H9 (cell line): ENCODE measurements around the gene MYO5C. TPM values are rescaled to one million over a fixed set of nuclear protein-coding genes. Genes with fewer than 3 reads are reported as not detected.
"Not testable (repeated sequence)": the region's sequence is repeated elsewhere in the genome, so short reads cannot be mapped to it uniquely, and the experiment has no call there.

Experiments used
- DNase-seq: peaks from one replicate; pipeline ENCODE4 v3.0.0-alpha.2; 2017
- H2AFZ ChIP-seq: one replicate; pipeline ENCODE4 v1.6.1; 2013; ENCODE audit warnings: mild to moderate bottlenecking, low read length, control low read depth, moderate library complexity
- H2AK5ac ChIP-seq: 2 replicates; pipeline ENCODE4 v1.6.1; 2013; ENCODE audit warnings: low read length, control low read depth, mixed read lengths; ENCODE audit not compliant: insufficient read length
- H2BK120ac ChIP-seq: one replicate; pipeline ENCODE4 v1.6.1; 2013; ENCODE audit warnings: low read depth, mild to moderate bottlenecking, low read length, control low read depth, inconsistent platforms; ENCODE audit not compliant: poor library complexity, severe bottlenecking
- H2BK12ac ChIP-seq: 2 replicates; pipeline ENCODE4 v1.6.1; 2013; ENCODE audit warnings: low read length, control low read depth, mixed read lengths, low read depth; ENCODE audit not compliant: insufficient read length
- H2BK15ac ChIP-seq: 2 replicates; pipeline ENCODE4 v1.6.1; 2013; ENCODE audit warnings: low read depth, low read length, control low read depth
- H2BK20ac ChIP-seq: one replicate; pipeline ENCODE4 v1.6.1; 2013; ENCODE audit warnings: low read depth, mild to moderate bottlenecking, low read length, control low read depth, inconsistent platforms; ENCODE audit not compliant: poor library complexity, severe bottlenecking
- H2BK5ac ChIP-seq: 2 replicates; pipeline ENCODE4 v1.6.1; 2013; ENCODE audit warnings: low read length, control low read depth, mixed read lengths; ENCODE audit not compliant: insufficient read length
- H3K14ac ChIP-seq: 2 replicates; pipeline ENCODE4 v1.6.1; 2013; ENCODE audit warnings: low read length, control low read depth; ENCODE audit not compliant: insufficient read depth
- H3K18ac ChIP-seq: 2 replicates; pipeline ENCODE4 v1.6.1; 2013; ENCODE audit warnings: low read depth, mild to moderate bottlenecking, mixed read lengths, low read length, control low read depth; ENCODE audit not compliant: insufficient read length
- H3K23ac ChIP-seq: 2 replicates; pipeline ENCODE4 v1.6.1; 2013; ENCODE audit warnings: low read length, control low read depth, mixed read lengths, low read depth; ENCODE audit not compliant: insufficient read length
- H3K23me2 ChIP-seq: 2 replicates; pipeline ENCODE4 v1.6.1; 2013; ENCODE audit warnings: low read depth, mild to moderate bottlenecking, mixed read lengths, low read length, control low read depth; ENCODE audit not compliant: insufficient read length, poor library complexity, severe bottlenecking
- H3K27ac ChIP-seq: 2 replicates; pipeline ENCODE4 v1.5.1; 2013; ENCODE audit warnings: low read length, control low read depth, mixed read lengths, low read depth; ENCODE audit not compliant: insufficient read length
- H3K27me3 ChIP-seq: 2 replicates; pipeline ENCODE4 v1.6.1; 2013; ENCODE audit warnings: low read length, control low read depth, inconsistent platforms; ENCODE audit not compliant: insufficient read depth
- H3K4ac ChIP-seq: 2 replicates; pipeline ENCODE4 v1.6.1; 2013; ENCODE audit warnings: low read depth, mild to moderate bottlenecking, control low read depth, inconsistent platforms, low read length, moderate library complexity
- H3K4me1 ChIP-seq: 2 replicates; pipeline ENCODE4 v1.6.1; 2013; ENCODE audit warnings: low read length, control low read depth, inconsistent platforms; ENCODE audit not compliant: insufficient read depth
- H3K4me2 ChIP-seq: 2 replicates; pipeline ENCODE4 v1.6.1; 2013; ENCODE audit warnings: low read length, control low read depth, mixed read lengths; ENCODE audit not compliant: insufficient read length, insufficient read depth
- H3K56ac ChIP-seq: 2 replicates; pipeline ENCODE4 v1.6.1; 2013; ENCODE audit warnings: low read depth, mild to moderate bottlenecking, mixed read lengths, low read length, control low read depth; ENCODE audit not compliant: insufficient read length
- H3K79me1 ChIP-seq: 2 replicates; pipeline ENCODE4 v1.6.1; 2013; ENCODE audit warnings: low read depth, mild to moderate bottlenecking, moderate library complexity, low read length, control low read depth, inconsistent platforms; ENCODE audit not compliant: insufficient read depth, poor library complexity, severe bottlenecking
- H3K79me2 ChIP-seq: 2 replicates; pipeline ENCODE4 v1.6.1; 2013; ENCODE audit warnings: low read length, control low read depth, inconsistent platforms; ENCODE audit not compliant: insufficient read depth
- H3K9ac ChIP-seq: 2 replicates; pipeline ENCODE4 v1.6.1; 2013; ENCODE audit warnings: low read length, control low read depth, mixed read lengths; ENCODE audit not compliant: insufficient read length; ENCODE audit errors: extremely low read depth
- H3K9me3 ChIP-seq: one replicate; pipeline ENCODE4 v1.6.1; 2013; ENCODE audit warnings: low read depth, low read length, inconsistent platforms; ENCODE audit not compliant: control insufficient read depth
- H3T11ph ChIP-seq: one replicate; pipeline ENCODE4 v1.6.1; 2013; ENCODE audit warnings: mild to moderate bottlenecking, low read length, control low read depth, inconsistent platforms
- H4K20me1 ChIP-seq: one replicate; pipeline ENCODE4 v1.6.1; 2013; ENCODE audit not compliant: control insufficient read depth, insufficient read length, insufficient read depth
- H4K5ac ChIP-seq: 2 replicates; pipeline ENCODE4 v1.6.1; 2013; ENCODE audit warnings: low read depth, mild to moderate bottlenecking, mixed read lengths, low read length, control low read depth; ENCODE audit not compliant: insufficient read length
- H4K8ac ChIP-seq: replicated peaks from 2 replicates; pipeline ENCODE4 v1.6.1; 2013; ENCODE audit warnings: low read length, control low read depth, mixed read lengths, low read depth; ENCODE audit not compliant: insufficient read length
- H4K91ac ChIP-seq: 2 replicates; pipeline ENCODE4 v1.6.1; 2013; ENCODE audit warnings: low read depth, mild to moderate bottlenecking, moderate library complexity, mixed read lengths, low read length, control low read depth; ENCODE audit not compliant: insufficient read length
- H3K27ac Mint-ChIP-seq, 3 experiments: 2 replicates in 2 of 3; 3 replicates in 1 of 3; pipeline ENCODE4 v1.8.0; 2020 to 2021; ENCODE audit warnings: mixed read lengths in 3 of 3, mild to moderate bottlenecking in 1 of 3, moderate library complexity in 1 of 3
- H3K27me3 Mint-ChIP-seq: 2 replicates; pipeline ENCODE4 v1.8.0; 2021; ENCODE audit warnings: low read depth, mild to moderate bottlenecking, moderate library complexity, mixed read lengths
- H3K36me3 Mint-ChIP-seq, 3 experiments: 2 replicates in 2 of 3; 3 replicates in 1 of 3; pipeline ENCODE4 v1.8.0; 2020 to 2021; ENCODE audit warnings: low read depth in 3 of 3, mixed read lengths in 3 of 3; ENCODE audit not compliant: insufficient read depth in 1 of 3
- H3K4me1 Mint-ChIP-seq, 2 experiments: 2 replicates each; pipeline ENCODE4 v1.8.0; 2020; ENCODE audit warnings: mixed read lengths in 2 of 2
- H3K4me3 Mint-ChIP-seq, 2 experiments: 2 replicates in 1 of 2; 3 replicates in 1 of 2; pipeline ENCODE4 v1.8.0; 2020 to 2021; ENCODE audit warnings: mild to moderate bottlenecking in 2 of 2, mixed read lengths in 2 of 2, moderate library complexity in 1 of 2
- H3K9me3 Mint-ChIP-seq, 2 experiments: 2 replicates in 1 of 2; 3 replicates in 1 of 2; pipeline ENCODE4 v1.8.0; 2020; ENCODE audit warnings: mild to moderate bottlenecking in 2 of 2, mixed read lengths in 2 of 2, moderate library complexity in 1 of 2
- WGBS: extraction: QIAGEN DNeasy Blood & Tissue Kit; methylation state at CpG from one replicate; pipeline ENCODE4 v1.1.7; 2013; ENCODE audit warnings: missing lambda C conversion rate, low lambda C conversion rate, mixed read lengths; ENCODE audit not compliant: insufficient read length; ENCODE audit errors: extremely low coverage; 5-methylcytosine and 5-hydroxymethylcytosine counted together
- total RNA-seq: library from RNA; stranded (reverse); gene quantifications from 2 replicates; pipeline ENCODE4 v1.2.1, GENCODE V29; 2021
- TF ChIP-seq, protein P1 (sequence below): fragments of 200-600 bp; sonication (generic); conservative IDR thresholded peaks from 3 replicates; pipeline ENCODE4 v1.8.0; 2021; ENCODE audit warnings: antibody characterized with exemption, mild to moderate bottlenecking

The MYO5C gene
- total RNA-seq, 1 experiment from 2014 or later, result 22.2 TPM

DNA sequence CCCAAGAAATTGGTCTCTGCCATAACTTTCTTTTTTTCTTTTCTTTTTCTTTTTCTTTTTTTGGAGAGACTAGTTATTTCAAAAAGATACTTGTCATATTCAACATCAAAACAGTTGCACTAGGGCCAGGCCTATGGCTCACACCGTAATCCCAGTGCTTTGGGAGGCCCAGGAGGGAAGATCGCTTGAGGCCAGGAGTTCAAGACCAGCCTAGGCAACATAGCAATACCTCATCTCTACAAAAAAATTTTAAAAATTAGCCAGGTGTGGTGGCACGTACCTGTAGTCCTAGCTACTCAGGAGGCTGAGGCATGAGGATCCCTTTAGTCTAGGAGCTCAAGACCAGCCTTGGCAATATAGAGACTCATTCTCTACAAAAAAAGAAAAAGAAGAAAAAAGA lies 55.4 kb downstream of the MYO5C start:
- no peak overlapping the region for H3T11ph ChIP-seq
- no peaks in the 10 kb centered on the region for H3K27me3 ChIP-seq
- H4K20me1 ChIP-seq, result no peaks in the 10 kb centered on the region
- no peaks in the 10 kb centered on the region for H3K79me1 ChIP-seq
- no peak overlapping the region for H4K5ac ChIP-seq
- Mint-ChIP-seq H3K4me3 (no peak overlapping the region), H3K36me3 (peaks cover 19 to 80% (median 78%) of the 10 kb centered on the region in 3 experiments; a peak in 6 of 7 replicates), H3K27me3 (no peaks in the 10 kb centered on the region), H3K9me3 (no peaks in the 10 kb centered on the region; a peak in 1 of 5 replicates), H3K4me1 (no peaks in the 10 kb centered on the region), H3K27ac (no peak overlapping the region)
- no peak overlapping the region for H3K23ac ChIP-seq
- H3K27ac ChIP-seq, result no peak overlapping the region
- no peaks in the 10 kb centered on the region for H3K9me3 ChIP-seq
- no peak overlapping the region for H2AK5ac ChIP-seq
- no peak overlapping the region for H2BK12ac ChIP-seq
- H3K4ac ChIP-seq, result no peak overlapping the region
- TF ChIP-seq, protein P1, sequence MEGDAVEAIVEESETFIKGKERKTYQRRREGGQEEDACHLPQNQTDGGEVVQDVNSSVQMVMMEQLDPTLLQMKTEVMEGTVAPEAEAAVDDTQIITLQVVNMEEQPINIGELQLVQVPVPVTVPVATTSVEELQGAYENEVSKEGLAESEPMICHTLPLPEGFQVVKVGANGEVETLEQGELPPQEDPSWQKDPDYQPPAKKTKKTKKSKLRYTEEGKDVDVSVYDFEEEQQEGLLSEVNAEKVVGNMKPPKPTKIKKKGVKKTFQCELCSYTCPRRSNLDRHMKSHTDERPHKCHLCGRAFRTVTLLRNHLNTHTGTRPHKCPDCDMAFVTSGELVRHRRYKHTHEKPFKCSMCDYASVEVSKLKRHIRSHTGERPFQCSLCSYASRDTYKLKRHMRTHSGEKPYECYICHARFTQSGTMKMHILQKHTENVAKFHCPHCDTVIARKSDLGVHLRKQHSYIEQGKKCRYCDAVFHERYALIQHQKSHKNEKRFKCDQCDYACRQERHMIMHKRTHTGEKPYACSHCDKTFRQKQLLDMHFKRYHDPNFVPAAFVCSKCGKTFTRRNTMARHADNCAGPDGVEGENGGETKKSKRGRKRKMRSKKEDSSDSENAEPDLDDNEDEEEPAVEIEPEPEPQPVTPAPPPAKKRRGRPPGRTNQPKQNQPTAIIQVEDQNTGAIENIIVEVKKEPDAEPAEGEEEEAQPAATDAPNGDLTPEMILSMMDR, result no peak
- H2BK5ac ChIP-seq, result no peak overlapping the region
- no peak overlapping the region for H3K9ac ChIP-seq
- H2AFZ ChIP-seq, result no peak overlapping the region
- WGBS, result no CpG with 5 or more reads among the region's 3 CpGs
- H3K79me2 ChIP-seq, result no peaks in the 10 kb centered on the region
- no peak overlapping the region for H2BK15ac ChIP-seq
- no peak for DNase-seq
- no peaks in the 10 kb centered on the region for H3K23me2 ChIP-seq
- H4K8ac ChIP-seq, result no peak overlapping the region
- no peak overlapping the region for H2BK120ac ChIP-seq
- no peak overlapping the region for H3K18ac ChIP-seq
- H3K4me2 ChIP-seq, result no peak overlapping the region
- no peak overlapping the region for H3K14ac ChIP-seq
- no peaks in the 10 kb centered on the region for H3K4me1 ChIP-seq
- H2BK20ac ChIP-seq, result no peak overlapping the region
- no peak overlapping the region for H3K56ac ChIP-seq
- H4K91ac ChIP-seq, result no peak overlapping the region

DNA sequence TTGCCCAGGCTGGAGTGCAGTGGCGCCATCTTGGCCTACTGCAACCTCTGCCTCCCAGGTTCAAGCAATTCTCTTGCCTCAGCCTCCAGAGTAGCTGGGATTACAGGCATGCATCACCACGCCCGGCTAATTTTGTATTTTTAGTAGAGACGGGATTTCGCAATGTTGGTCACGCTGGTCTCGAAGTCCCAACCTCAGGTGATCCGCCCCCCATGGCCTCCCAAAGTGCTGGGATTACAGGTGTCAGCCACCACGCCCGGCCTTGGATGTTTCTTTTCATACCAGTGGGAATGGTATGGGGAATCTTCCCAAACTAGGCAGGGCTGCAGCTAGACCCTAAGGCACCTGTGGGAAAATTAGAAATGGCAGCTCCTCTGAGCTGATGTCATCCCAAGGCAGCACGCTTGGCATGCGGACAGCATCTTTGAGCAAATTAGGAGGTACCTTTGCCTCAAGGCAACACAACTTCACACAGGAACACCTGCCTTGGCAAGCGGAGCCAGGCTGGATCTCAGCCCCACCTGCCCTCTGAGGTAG lies 56.5 kb downstream of the MYO5C start:
- H3K4me3 Mint-ChIP-seq, H3T11ph ChIP-seq, H2BK5ac ChIP-seq, H2AFZ ChIP-seq, H3K27ac Mint-ChIP-seq, H3K9me3 Mint-ChIP-seq, H2BK12ac ChIP-seq, H4K91ac ChIP-seq, H3K4me1 Mint-ChIP-seq, H3K4me1 ChIP-seq, H3K14ac ChIP-seq, H3K9ac ChIP-seq, DNase-seq, H4K5ac ChIP-seq, H3K23me2 ChIP-seq, H2BK120ac ChIP-seq, H3K18ac ChIP-seq, H3K79me1 ChIP-seq, H3K27me3 ChIP-seq, H3K27ac ChIP-seq, H3K27me3 Mint-ChIP-seq, H2BK20ac ChIP-seq, H2AK5ac ChIP-seq, H3K4ac ChIP-seq, H3K9me3 ChIP-seq, H4K8ac ChIP-seq, H3K56ac ChIP-seq, H3K79me2 ChIP-seq, H4K20me1 ChIP-seq, H2BK15ac ChIP-seq, H3K23ac ChIP-seq, H3K4me2 ChIP-seq: not testable (repeated sequence)
- peaks cover 16 to 79% (median 76%) of the 10 kb centered on the region in 3 experiments; a peak in 6 of 7 replicates for H3K36me3 Mint-ChIP-seq
- no CpG with 5 or more reads among the region's 13 CpGs for WGBS
